Hepatic stellate cell (primary cell): ENCODE measurements around the gene MRPL27.
"Not testable (repeated sequence)": the region's sequence is repeated elsewhere in the genome, so short reads cannot be mapped to it uniquely, and the experiment has no call there.

Experiments used
- DNase-seq: peaks from one replicate; pipeline ENCODE4 v3.0.0; 2011; ENCODE audit warnings: low spot score

Gene MRPL27

GRCh38 chr17:50372758-50373556 is at the start of gene MRPL27, which contains the start of gene EME1:
TSS of gene MRPL27 (minus strand) at chr17:50373184. CDS start at chr17:50373170, 14 bp downstream.
TSS of gene EME1 (plus strand) at chr17:50373229. CDS start at chr17:50375209, 1,980 bp downstream.
- peak; percentile 94 for DNase-seq

- DNase-seq = no peak
Observed at GRCh38 chr17:50422738-50423137, 49.8 kb upstream of the MRPL27 start.

GRCh38 chr17:50421308-50422051 is 48.5 kb upstream of the MRPL27 start:
- peak; percentile 15 for DNase-seq

- no peak for DNase-seq
Observed at GRCh38 chr17:50420419-50421112, 47.6 kb upstream of the MRPL27 start.

- not testable (repeated sequence) for DNase-seq
Observed at GRCh38 chr17:50419577-50419976, 46.6 kb upstream of the MRPL27 start.

GRCh38 chr17:50414808-50415207 is 41.8 kb upstream of the MRPL27 start:
- DNase-seq = no peak

GRCh38 chr17:50412188-50412732 is 39.3 kb upstream of the MRPL27 start:
- no peak for DNase-seq

- no peak for DNase-seq
Observed at GRCh38 chr17:50407921-50408320, 34.9 kb upstream of the MRPL27 start.

- DNase-seq = no peak
Observed at GRCh38 chr17:50406578-50406977, 33.6 kb upstream of the MRPL27 start.

GRCh38 chr17:50405351-50405750 is 32.4 kb upstream of the MRPL27 start:
- not testable (repeated sequence) for DNase-seq

GRCh38 chr17:50399591-50399990 is 26.6 kb upstream of the MRPL27 start:
- not testable (repeated sequence) for DNase-seq

GRCh38 chr17:50398672-50399071 is 25.7 kb upstream of the MRPL27 start:
- DNase-seq = not testable (repeated sequence)

- no peak for DNase-seq
Observed at GRCh38 chr17:50397919-50398285, 24.9 kb upstream of the MRPL27 start.

GRCh38 chr17:50397111-50397918 is 24.3 kb upstream of the MRPL27 start, which contains the start of gene LRRC59:
TSS of gene LRRC59 (minus strand) at chr17:50397523. CDS start at chr17:50397317, 206 bp downstream.
- DNase-seq = peak; percentile 85

- peak; percentile 57 for DNase-seq
Observed at GRCh38 chr17:50396261-50397110, 23.5 kb upstream of the MRPL27 start.

GRCh38 chr17:50394711-50395110 is 21.7 kb upstream of the MRPL27 start:
- no peak for DNase-seq

- no peak for DNase-seq
Observed at GRCh38 chr17:50393700-50394099, 20.7 kb upstream of the MRPL27 start.

- no peak for DNase-seq
Observed at GRCh38 chr17:50392621-50393020, 19.6 kb upstream of the MRPL27 start.

GRCh38 chr17:50389534-50389933 is 16.6 kb upstream of the MRPL27 start:
- DNase-seq = no peak

GRCh38 chr17:50388728-50389127 is 15.7 kb upstream of the MRPL27 start:
- DNase-seq = no peak
